ENCODE results near the gene ARFGAP1. TPM values are rescaled to one million over a fixed set of nuclear protein-coding genes. Genes with fewer than 3 reads are reported as not detected.

The ARFGAP1 gene
- total and polyA plus RNA-seq, 2 donors (not counting 3 experiments of a cell fraction or from before 2014, with no cell fraction given), result 93.7 to 126 TPM

DNA sequence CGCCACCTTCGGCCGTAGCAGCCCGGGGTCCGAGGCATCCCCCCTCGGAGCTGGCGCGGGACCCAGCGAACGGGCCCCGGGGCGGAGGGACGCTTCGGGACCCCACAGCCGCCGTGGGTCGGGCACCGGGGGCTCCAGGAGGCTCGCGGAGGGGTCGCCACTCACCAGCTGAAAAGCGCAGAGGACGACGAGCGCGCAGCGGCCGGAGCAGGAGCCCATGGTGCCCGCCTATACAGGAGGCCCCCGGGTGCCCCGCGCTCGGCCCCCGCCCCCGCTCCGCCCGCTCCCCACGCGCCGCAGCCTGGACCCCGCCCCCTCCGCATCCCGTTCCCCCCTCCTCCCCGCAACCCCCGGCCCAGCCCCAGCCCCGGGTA, 18.4 kb upstream of the ARFGAP1 start, which contains the start of gene NKAIN4:
TSS of gene NKAIN4 (minus strand) at position 232 of the 374 bp plus-strand sequence. CDS start at position 219, 13 bp downstream.
- FAIRE-seq (no peak), DNase-seq (ENCODE audit: low read depth, low spot score) (no peak)
- Histone ChIP-seq H3K4me3 (replicated peaks in 1 of 3; ENCODE audit: insufficient read depth in 1 of 3, low read depth in 1 of 3, low read length in 3 of 3) (no peak within 1 kb of the TSS), H3K27me3 (ENCODE audit: control insufficient read depth in 2 of 2, insufficient read depth in 2 of 2, low read length in 2 of 2) (peaks cover 35 to 37% of the 10 kb centered on the region in 2 experiments), H3K27ac (ENCODE audit: insufficient read depth, low read depth, low read length) (no peak within 1 kb of the TSS), H2AFZ (ENCODE audit: low read depth, low read length) (no peak within 1 kb of the TSS), H4K20me1 (replicated peaks; ENCODE audit: control insufficient read depth, extremely low read depth, insufficient read depth, low read length) (no peaks in the 10 kb centered on the region), H3K4me1 (ENCODE audit: control insufficient read depth, extremely low read depth, insufficient read depth, low read length) (no peaks in the 10 kb centered on the region), H3K9me1 (replicated peaks; ENCODE audit: control insufficient read depth, extremely low read depth, insufficient read depth, low read length) (no peaks in the 10 kb centered on the region), H3K79me2 (ENCODE audit: control insufficient read depth, insufficient read depth, low read length) (no peaks in the 10 kb centered on the region), H3K9me3 (replicated peaks; ENCODE audit: control insufficient read depth, insufficient read depth, low read length) (no peaks in the 10 kb centered on the region), H3K36me3 (ENCODE audit: control insufficient read depth in 2 of 2, extremely low read depth in 1 of 2, insufficient read depth in 2 of 2, low read length in 2 of 2) (no peaks in the 10 kb centered on the region), H3K9ac (replicated peaks; ENCODE audit: extremely low read depth, insufficient read depth, low read length) (no peak within 1 kb of the TSS), H3K4me2 (ENCODE audit: insufficient read depth, low read length) (no peak within 1 kb of the TSS)
- intact Hi-C loops (cut with micrococcal nuclease), result no loop called here
- POLR2A ChIA-PET, result interaction anchor here (1.0 kb wide), 1 partner anchor 11 kb away, joined by 3 read pairs; no protein-coding TSS in a partner anchor
- dilution Hi-C loops (cut with MboI; ENCODE audit: extremely low pct_ligation_motif_present, low sequenced_read_pairs), result no loop called here
- CTCF ChIA-PET, result interaction anchor here (1.1 to 5.0 kb wide), 5 partner anchors 12 to 55 kb away, joined by 3 to 36 read pairs (median 4); no protein-coding TSS in a partner anchor
- TF ChIP-seq POLR2A (IDR thresholded peaks at IDR 0.05; ENCODE audit: low read depth, low read length) (no peak), POLR2AphosphoS5 (IDR thresholded peaks at IDR 0.05; ENCODE audit: insufficient read depth, low read depth, low read length) (no peak), MYC (IDR thresholded peaks at IDR 0.05; ENCODE audit: low read depth, low read length) (no peak), FOS (IDR thresholded peaks at IDR 0.05; ENCODE audit: borderline replicate concordance, insufficient read depth, low read length) (no peak), EZH2 (IDR thresholded peaks at IDR 0.05; ENCODE audit: borderline replicate concordance, low read depth, low read length, severe bottlenecking) (no peak), JUN (IDR thresholded peaks at IDR 0.05; ENCODE audit: borderline replicate concordance, insufficient read depth, insufficient read length, low read depth) (no peak), GATA2 (IDR thresholded peaks at IDR 0.05; ENCODE audit: insufficient read depth, insufficient read length, low read depth, low read length) (no peak)
- TF ChIP-seq, protein P1, sequence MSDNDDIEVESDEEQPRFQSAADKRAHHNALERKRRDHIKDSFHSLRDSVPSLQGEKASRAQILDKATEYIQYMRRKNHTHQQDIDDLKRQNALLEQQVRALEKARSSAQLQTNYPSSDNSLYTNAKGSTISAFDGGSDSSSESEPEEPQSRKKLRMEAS (IDR thresholded peaks at IDR 0.05; ENCODE audit: insufficient read depth, insufficient read length), result no peak
- TF ChIP-seq, protein P2, sequence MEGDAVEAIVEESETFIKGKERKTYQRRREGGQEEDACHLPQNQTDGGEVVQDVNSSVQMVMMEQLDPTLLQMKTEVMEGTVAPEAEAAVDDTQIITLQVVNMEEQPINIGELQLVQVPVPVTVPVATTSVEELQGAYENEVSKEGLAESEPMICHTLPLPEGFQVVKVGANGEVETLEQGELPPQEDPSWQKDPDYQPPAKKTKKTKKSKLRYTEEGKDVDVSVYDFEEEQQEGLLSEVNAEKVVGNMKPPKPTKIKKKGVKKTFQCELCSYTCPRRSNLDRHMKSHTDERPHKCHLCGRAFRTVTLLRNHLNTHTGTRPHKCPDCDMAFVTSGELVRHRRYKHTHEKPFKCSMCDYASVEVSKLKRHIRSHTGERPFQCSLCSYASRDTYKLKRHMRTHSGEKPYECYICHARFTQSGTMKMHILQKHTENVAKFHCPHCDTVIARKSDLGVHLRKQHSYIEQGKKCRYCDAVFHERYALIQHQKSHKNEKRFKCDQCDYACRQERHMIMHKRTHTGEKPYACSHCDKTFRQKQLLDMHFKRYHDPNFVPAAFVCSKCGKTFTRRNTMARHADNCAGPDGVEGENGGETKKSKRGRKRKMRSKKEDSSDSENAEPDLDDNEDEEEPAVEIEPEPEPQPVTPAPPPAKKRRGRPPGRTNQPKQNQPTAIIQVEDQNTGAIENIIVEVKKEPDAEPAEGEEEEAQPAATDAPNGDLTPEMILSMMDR (IDR thresholded peaks at IDR 0.05; ENCODE audit: extremely low read depth in 1 of 2, insufficient read depth in 1 of 2, low read depth in 1 of 2, low read length in 2 of 2), result no peak
- BruUV-seq (replicated peaks), result no TSS peak
